Measurements from ENCODE around the gene CNIH2.
"Not testable (repeated sequence)": the region's sequence is repeated elsewhere in the genome, so short reads cannot be mapped to it uniquely, and the experiment has no call there.

CNIH2 gene

GRCh38 chr11:66277471-66278362 lies at the start of gene CNIH2:
Gene CNIH2, plus strand, starts transcription at chr11:66278175. Its CDS starts 282 bp downstream, at chr11:66278457.
- DNase-seq = no peak

- no peak for DNase-seq
Measured at GRCh38 chr11:66228521-66228920, 49.5 kb upstream of the CNIH2 start.

- DNase-seq = no peak
Measured at GRCh38 chr11:66230156-66230555, 47.8 kb upstream of the CNIH2 start.

- no peak for DNase-seq
Measured at GRCh38 chr11:66230978-66231377, 47.0 kb upstream of the CNIH2 start.

- DNase-seq = no peak
Measured at GRCh38 chr11:66231561-66231960, 46.4 kb upstream of the CNIH2 start.

- DNase-seq = no peak
Measured at GRCh38 chr11:66232769-66233168, 45.2 kb upstream of the CNIH2 start.

GRCh38 chr11:66233301-66233700 lies 44.7 kb upstream of the CNIH2 start:
- no peak for DNase-seq

- DNase-seq = no peak
Measured at GRCh38 chr11:66235141-66235540, 42.8 kb upstream of the CNIH2 start.

- no peak for DNase-seq
Measured at GRCh38 chr11:66237867-66238266, 40.1 kb upstream of the CNIH2 start.

- no peak for DNase-seq
Measured at GRCh38 chr11:66238786-66239413, 39.1 kb upstream of the CNIH2 start.

- no peak for DNase-seq
Measured at GRCh38 chr11:66239511-66239910, 38.5 kb upstream of the CNIH2 start.

GRCh38 chr11:66239998-66240780 lies 37.8 kb upstream of the CNIH2 start:
- no peak for DNase-seq

- DNase-seq = no peak
Measured at GRCh38 chr11:66240781-66241136, 37.2 kb upstream of the CNIH2 start.

- DNase-seq = no peak
Measured at GRCh38 chr11:66242095-66242765, 35.7 kb upstream of the CNIH2 start.

GRCh38 chr11:66243782-66244535 lies 34.0 kb upstream of the CNIH2 start:
- no peak for DNase-seq

GRCh38 chr11:66247295-66247694 lies 30.7 kb upstream of the CNIH2 start:
- no peak for DNase-seq

- DNase-seq = no peak
Measured at GRCh38 chr11:66247801-66248200, 30.2 kb upstream of the CNIH2 start.

GRCh38 chr11:66248903-66249302 lies 29.1 kb upstream of the CNIH2 start:
- no peak for DNase-seq

- no peak for DNase-seq
Measured at GRCh38 chr11:66251809-66252208, 26.2 kb upstream of the CNIH2 start.

GRCh38 chr11:66253081-66253480 lies 24.9 kb upstream of the CNIH2 start:
- not testable (repeated sequence) for DNase-seq

- no peak for DNase-seq
Measured at GRCh38 chr11:66258473-66258893, 19.5 kb upstream of the CNIH2 start.

GRCh38 chr11:66259225-66259624 lies 18.8 kb upstream of the CNIH2 start:
- no peak for DNase-seq

All from NCI-H2029 treated with DMSO at 0.1 percent for 48 hours (cell line).